Ovary (tissue), 9 donors: ENCODE data around the gene CAMTA1. TPM values are rescaled to one million over a fixed set of nuclear protein-coding genes. Genes with fewer than 3 reads are reported as not detected.
A peak's percentile ranks its signal among the peaks of the same experiment; 100 is the strongest.

Experiments
- DNase-seq, 5 donors: peaks; one replicate each; pipeline ENCODE4 v3.0.0-alpha.2; 2019 to 2020
- H3K27ac ChIP-seq, 2 donors: fragments of 200-600 bp; one replicate each; pipeline versions ENCODE4 v1.5.1 to v1.8.0; 2019 to 2022
- H3K27me3 ChIP-seq: fragments of 200-600 bp; one replicate; pipeline ENCODE4 v1.8.0; 2022
- H3K36me3 ChIP-seq: fragments of 200-600 bp; sonication (generic); one replicate; pipeline ENCODE4 v1.5.1; 2019
- H3K4me1 ChIP-seq: one replicate; pipeline ENCODE4 v1.8.1; 2013; ENCODE audit warnings: mild to moderate bottlenecking, moderate library complexity; ENCODE audit not compliant: insufficient read depth
- H3K4me3 ChIP-seq: fragments of 200-600 bp; sonication (generic); one replicate; pipeline ENCODE4 v1.5.1; 2017
- H3K9me3 ChIP-seq, 2 donors: fragments of 200-600 bp in 1 of 2; sonication (generic) in 1 of 2; one replicate each; pipeline versions ENCODE4 v1.5.1 to v1.8.1; 2013 to 2019; ENCODE audit warnings: mild to moderate bottlenecking in 1 of 2, moderate library complexity in 1 of 2
- EP300 ChIP-seq: sonication (generic); formaldehyde crosslinking; IDR thresholded peaks from one replicate; pipeline ENCODE4 v1.6.1; 2017; ENCODE audit warnings: antibody characterized with exemption
- POLR2A ChIP-seq: fragments of 450-650 bp; IDR thresholded peaks from one replicate; pipeline ENCODE4 v1.6.1; 2017; ENCODE audit warnings: antibody characterized with exemption, mild to moderate bottlenecking, moderate library complexity
- WGBS, 3 donors: extraction: QIAGEN DNeasy Blood & Tissue Kit in 1 of 3; methylation state at CpG; one replicate each; pipeline versions ENCODE4 v1.1.5 to v1.1.7; 2013 to 2017; 5-methylcytosine and 5-hydroxymethylcytosine counted together
- intact Hi-C, 4 donors: fragments of 100-400 bp; cut with DNase I; formaldehyde crosslinking; loops; one replicate each; pipeline versions ENCODE4 v1.11.0 to v1.15.1; 2022 to 2023
- polyA plus RNA-seq, 2 donors: library from polyadenylated mRNA; stranded (reverse); fragments of 200-250 nt in 1 of 2; fragments of 350-450 nt in 1 of 2; fragmentation: Illumina TruSeq in 1 of 2; extraction: RNeasy Lipid Tissue Mini Kit (QIAGEN cat#74804) in 1 of 2; gene quantifications; one replicate each; pipeline ENCODE4 v1.2.3, GENCODE V29; 2013 to 2014
- total RNA-seq, 7 donors: library from RNA; depleted of rRNA in 2 of 7; stranded (reverse); fragments of >200 nt in 2 of 7; fragmentation: NEBNext Ultra II Directional in 3 of 7; extraction: Animal tissue kit (Norgen Biotek cat#: 25700) in 3 of 7; gene quantifications; one replicate each; pipeline versions ENCODE4 v1.1.0 to v1.2.4, GENCODE V29; 2016 to 2023
- TF ChIP-seq, protein P1 (sequence below), 3 donors: fragments of 450-650 bp in 2 of 3; fragments of 200-600 bp in 1 of 3; IDR thresholded peaks; one replicate each; pipeline versions ENCODE4 v1.5.1 to v1.8.0; 2016 to 2022; ENCODE audit warnings: antibody characterized with exemption in 3 of 3, mild to moderate bottlenecking in 1 of 3
- donor health status: DM: no; HTN: no; CAD: no; lungs with moderate emphysema.
- donor health status: DM: no; HTN: no; CAD: no.
- donor health status: Bipolar disorder and iron deficiency.
- donor health status: DM: yes; HTN: yes; CAD: no.
- donor health status: DM: no; HTN: no; CAD: no.
- donor health status: DM: yes; HTN: yes; CAD: no.

CAMTA1 gene
- total and polyA plus RNA-seq, 9 donors: 51.1 to 150 (median 67.4) TPM

- no peak for TF ChIP-seq EP300
- TF ChIP-seq, protein P1, sequence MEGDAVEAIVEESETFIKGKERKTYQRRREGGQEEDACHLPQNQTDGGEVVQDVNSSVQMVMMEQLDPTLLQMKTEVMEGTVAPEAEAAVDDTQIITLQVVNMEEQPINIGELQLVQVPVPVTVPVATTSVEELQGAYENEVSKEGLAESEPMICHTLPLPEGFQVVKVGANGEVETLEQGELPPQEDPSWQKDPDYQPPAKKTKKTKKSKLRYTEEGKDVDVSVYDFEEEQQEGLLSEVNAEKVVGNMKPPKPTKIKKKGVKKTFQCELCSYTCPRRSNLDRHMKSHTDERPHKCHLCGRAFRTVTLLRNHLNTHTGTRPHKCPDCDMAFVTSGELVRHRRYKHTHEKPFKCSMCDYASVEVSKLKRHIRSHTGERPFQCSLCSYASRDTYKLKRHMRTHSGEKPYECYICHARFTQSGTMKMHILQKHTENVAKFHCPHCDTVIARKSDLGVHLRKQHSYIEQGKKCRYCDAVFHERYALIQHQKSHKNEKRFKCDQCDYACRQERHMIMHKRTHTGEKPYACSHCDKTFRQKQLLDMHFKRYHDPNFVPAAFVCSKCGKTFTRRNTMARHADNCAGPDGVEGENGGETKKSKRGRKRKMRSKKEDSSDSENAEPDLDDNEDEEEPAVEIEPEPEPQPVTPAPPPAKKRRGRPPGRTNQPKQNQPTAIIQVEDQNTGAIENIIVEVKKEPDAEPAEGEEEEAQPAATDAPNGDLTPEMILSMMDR (IDR thresholded peaks at IDR 0.05): no peak
- TF ChIP-seq POLR2A: no peak
- Histone ChIP-seq H3K4me3 (no peak overlapping the region), H3K36me3 (no peaks in the 10 kb centered on the region), H3K27me3 (no peaks in the 10 kb centered on the region), H3K9me3 (no peaks in the 10 kb centered on the region), H3K27ac (no peak overlapping the region), H3K4me1 (peaks cover 2% of the 10 kb centered on the region)
- intact Hi-C loops: no loop called here
- 84 to 91% (median 90%) methylated on average over 8 of the region's 8 CpGs for WGBS, 3 donors
- peak in 1 of 5 donors; percentile 7 for DNase-seq
These were observed 734.1 kb downstream of the CAMTA1 start for GRCh38 chr1:7519181-7519860.

DNA sequence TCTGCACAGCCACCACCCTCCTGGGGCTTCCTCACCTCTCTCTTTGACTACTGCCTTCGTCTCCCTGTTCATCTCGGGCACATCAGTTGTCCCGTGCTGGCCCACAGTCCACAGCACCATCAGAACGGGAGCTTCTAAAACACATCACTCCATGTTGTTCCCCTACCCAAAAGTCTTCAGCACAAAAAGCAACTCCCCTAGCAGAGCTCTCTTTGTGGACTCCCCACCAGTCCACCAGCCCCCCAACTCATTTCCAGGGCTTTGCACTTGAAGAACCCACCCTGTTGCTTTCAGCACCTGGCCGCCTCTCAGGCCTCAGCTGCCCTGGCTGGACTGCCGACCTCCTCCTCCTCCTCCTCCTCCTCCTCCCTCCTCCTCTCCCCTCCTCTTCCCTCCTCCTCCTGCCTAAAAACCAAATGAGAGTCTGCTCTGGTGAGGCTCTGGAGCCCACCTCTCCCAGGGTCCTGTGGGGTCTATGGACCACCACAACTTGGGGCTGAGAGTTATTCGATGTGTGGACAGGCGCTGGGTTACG is 734.7 kb downstream of the CAMTA1 start:
- TF ChIP-seq EP300 (no peak), POLR2A (no peak)
- TF ChIP-seq, protein P1 (IDR thresholded peaks at IDR 0.05): no peak
- H3K4me3 ChIP-seq: no peak overlapping the region
- no peaks in the 10 kb centered on the region for H3K36me3 ChIP-seq
- no peak for DNase-seq
- intact Hi-C loops: no loop called here
- no peaks in the 10 kb centered on the region for H3K9me3 ChIP-seq
- no peak overlapping the region for H3K27ac ChIP-seq
- 77 to 84% (median 80%) methylated on average over 9 of the region's 9 CpGs for WGBS, 3 donors
- H3K27me3 ChIP-seq: no peaks in the 10 kb centered on the region
- peaks cover 2% of the 10 kb centered on the region for H3K4me1 ChIP-seq

DNA sequence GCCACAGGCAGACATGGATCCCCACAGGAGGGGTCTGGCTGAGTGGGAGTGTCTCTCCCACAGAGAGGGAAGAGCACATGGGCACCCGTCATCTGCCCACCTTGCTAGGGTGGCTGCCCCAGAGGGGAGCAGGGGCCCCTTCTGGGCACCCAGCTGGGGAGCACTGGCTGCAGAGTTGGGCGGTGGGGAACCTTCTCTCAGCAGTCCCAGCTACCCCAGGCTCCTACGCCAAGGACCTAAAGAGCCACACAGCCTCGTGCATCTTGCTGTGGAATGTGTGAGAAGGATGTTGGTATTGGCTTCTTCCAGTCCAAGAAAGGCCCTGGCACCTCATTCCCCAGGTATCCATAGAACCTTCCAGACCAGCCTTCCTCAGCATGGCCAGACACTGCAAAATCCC is 735.2 kb downstream of the CAMTA1 start:
- TF ChIP-seq, protein P1 (IDR thresholded peaks at IDR 0.05): no peak
- no peak for TF ChIP-seq EP300
- TF ChIP-seq POLR2A: no peak
- H3K4me1 ChIP-seq: peaks cover 2% of the 10 kb centered on the region
- no peaks in the 10 kb centered on the region for H3K9me3 ChIP-seq
- intact Hi-C loops: no loop called here
- no peak overlapping the region for H3K27ac ChIP-seq
- H3K27me3 ChIP-seq: no peaks in the 10 kb centered on the region
- no peaks in the 10 kb centered on the region for H3K36me3 ChIP-seq
- WGBS, 3 donors: 87 to 90% (median 87%) methylated on average over 4 of the region's 4 CpGs
- H3K4me3 ChIP-seq: no peak overlapping the region
- no peak for DNase-seq

DNA sequence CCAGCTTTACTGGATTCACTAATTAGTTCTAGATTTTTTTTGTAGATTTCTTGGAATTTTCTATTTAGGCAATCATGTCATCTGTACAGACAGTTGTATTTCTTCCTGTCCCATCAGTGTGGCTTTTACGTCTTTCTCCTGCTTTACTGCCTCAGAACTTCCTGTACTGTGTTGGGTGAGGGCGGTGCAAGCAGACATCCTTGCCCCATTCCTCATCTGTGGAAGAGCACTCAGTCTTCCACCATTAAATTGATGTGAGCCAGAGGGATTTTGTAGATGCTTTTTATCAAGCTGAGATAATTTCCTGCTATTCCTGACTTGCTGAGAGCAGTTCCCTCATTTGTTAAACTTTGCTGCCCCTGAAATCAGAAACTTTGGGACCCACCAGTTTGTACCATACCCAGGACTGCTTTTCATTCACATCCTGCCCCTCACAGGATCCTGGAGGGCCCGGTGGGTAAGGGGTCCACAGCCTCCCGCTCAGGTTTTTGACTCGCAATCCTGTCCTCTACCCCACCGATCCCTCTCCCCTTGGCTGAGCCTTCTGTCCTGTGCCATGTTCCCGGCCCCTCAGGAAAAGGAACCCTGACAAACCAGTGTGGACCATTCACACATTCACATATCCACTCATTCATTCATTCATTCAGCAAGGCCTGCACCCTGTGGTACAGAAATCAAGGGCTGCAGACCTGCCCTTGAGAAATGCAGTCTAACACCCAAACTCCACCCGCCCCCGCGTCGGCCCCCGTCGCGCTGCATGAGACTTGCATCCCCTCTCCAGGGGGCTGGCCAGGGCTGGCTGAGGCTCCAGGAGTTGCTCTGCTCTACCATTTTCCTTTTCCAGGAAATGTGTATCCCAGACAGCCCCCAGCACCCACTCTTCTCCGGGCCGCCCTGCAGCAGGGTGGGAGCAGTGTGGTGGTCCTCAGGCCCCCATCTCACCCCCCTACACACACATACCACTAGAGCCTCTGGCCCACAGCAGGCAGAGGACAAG is 739.4 kb downstream of the CAMTA1 start:
- intact Hi-C loops: no loop called here
- TF ChIP-seq, protein P1 (IDR thresholded peaks at IDR 0.05): no peak
- TF ChIP-seq EP300 (no peak), POLR2A (no peak)
- Histone ChIP-seq H3K4me3 (no peak overlapping the region), H3K27me3 (no peaks in the 10 kb centered on the region), H3K9me3 (no peaks in the 10 kb centered on the region), H3K36me3 (no peaks in the 10 kb centered on the region), H3K4me1 (peaks cover 2% of the 10 kb centered on the region), H3K27ac (no peak overlapping the region)
- no peak for DNase-seq
- 73 to 82% (median 74%) methylated on average over 16 of the region's 16 CpGs for WGBS, 3 donors
